Measurements from ENCODE around the gene MAP4K2.

The MAP4K2 gene

DNA sequence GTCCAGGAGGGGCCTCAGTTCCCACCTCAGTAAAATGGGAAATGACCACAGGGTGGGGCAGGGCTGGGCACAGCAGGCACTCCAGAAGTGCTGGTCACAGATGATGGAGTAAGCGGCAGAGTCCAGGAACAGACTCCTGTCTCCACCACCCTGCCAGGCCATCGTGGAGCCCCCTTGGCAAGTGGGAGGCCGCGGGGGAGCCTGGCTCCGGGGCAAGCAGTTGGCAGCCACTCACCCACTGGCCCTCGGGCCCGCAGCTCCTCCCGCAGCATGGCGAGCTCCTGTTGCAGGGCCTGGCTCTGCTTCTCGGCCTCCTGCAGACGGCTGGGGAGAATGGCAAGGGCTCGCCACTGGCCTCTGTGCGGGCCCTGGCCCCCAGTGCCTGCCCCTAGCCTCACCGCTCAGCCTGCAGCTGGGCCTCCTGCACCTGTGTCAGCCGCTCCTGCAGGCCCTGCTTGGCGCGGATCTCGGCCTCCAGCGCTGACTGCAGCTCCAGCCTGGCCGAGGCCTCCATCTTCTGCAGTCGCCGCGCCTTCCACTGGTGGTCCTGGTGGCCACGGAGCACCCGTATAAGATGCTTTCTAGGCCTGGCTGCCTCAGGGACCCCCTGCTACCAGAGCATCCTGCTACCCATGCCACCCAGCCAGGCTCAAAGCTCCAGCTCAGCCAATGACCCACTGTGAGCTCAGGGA is 31.2 kb upstream of the MAP4K2 start:
- in situ Hi-C loops (cut with HindIII; ENCODE audit: low sequenced_read_pairs), result no loop called here
- DNase-seq (ENCODE audit: low read depth), result no peak
- TF ChIP-seq, protein P1, sequence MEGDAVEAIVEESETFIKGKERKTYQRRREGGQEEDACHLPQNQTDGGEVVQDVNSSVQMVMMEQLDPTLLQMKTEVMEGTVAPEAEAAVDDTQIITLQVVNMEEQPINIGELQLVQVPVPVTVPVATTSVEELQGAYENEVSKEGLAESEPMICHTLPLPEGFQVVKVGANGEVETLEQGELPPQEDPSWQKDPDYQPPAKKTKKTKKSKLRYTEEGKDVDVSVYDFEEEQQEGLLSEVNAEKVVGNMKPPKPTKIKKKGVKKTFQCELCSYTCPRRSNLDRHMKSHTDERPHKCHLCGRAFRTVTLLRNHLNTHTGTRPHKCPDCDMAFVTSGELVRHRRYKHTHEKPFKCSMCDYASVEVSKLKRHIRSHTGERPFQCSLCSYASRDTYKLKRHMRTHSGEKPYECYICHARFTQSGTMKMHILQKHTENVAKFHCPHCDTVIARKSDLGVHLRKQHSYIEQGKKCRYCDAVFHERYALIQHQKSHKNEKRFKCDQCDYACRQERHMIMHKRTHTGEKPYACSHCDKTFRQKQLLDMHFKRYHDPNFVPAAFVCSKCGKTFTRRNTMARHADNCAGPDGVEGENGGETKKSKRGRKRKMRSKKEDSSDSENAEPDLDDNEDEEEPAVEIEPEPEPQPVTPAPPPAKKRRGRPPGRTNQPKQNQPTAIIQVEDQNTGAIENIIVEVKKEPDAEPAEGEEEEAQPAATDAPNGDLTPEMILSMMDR (IDR thresholded peaks at IDR 0.05; ENCODE audit: low read depth, low read length, missing control alignments), result no peak
- no peak overlapping the region for H3K4me3 ChIP-seq (ENCODE audit: low read depth, low read length)

DNA sequence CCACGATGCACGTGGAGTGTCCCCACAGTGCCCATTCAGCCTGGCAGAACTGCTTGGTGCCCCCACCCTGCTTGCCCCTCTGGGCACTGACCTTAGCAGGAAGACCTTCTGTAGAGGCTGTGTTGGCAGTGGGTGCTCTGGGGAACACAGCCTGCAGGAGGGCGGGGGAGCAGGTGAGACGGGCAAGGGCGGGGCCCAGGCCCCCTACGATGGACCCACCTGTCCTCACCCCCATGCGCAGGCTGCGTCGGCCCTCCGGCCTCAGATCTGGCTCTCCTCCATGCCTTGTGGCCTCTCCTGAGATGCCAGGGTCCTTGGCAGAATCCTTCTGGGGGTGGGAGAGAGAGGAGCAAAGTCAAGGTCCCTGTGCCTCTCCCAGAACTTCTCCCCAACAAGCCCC is 30.5 kb upstream of the MAP4K2 start:
- in situ Hi-C loops (cut with HindIII; ENCODE audit: low sequenced_read_pairs), result no loop called here
- TF ChIP-seq, protein P1 (IDR thresholded peaks at IDR 0.05; ENCODE audit: low read depth, low read length, missing control alignments), result no peak
- DNase-seq (ENCODE audit: low read depth), result no peak
- H3K4me3 ChIP-seq (ENCODE audit: low read depth, low read length), result no peak overlapping the region

DNA sequence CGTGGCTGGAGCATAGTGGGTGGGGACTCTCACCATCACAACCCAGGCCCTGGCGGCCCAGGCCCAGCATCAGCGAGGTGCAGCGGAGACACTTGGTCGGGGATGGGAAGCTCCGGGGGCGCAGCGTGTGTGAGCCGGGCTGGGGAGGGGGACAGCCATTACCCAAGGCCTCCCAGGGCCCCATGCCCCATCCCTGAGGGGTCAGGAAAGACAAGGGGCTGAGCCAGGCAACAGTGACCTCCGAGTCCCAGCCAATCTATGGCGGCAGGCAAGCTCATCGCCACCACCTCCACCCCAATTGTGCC is 30.1 kb upstream of the MAP4K2 start:
- in situ Hi-C loops (cut with HindIII; ENCODE audit: low sequenced_read_pairs), result no loop called here
- TF ChIP-seq, protein P1 (IDR thresholded peaks at IDR 0.05; ENCODE audit: low read depth, low read length, missing control alignments), result no peak
- DNase-seq (ENCODE audit: low read depth), result no peak
- H3K4me3 ChIP-seq (ENCODE audit: low read depth, low read length), result no peak overlapping the region

DNA sequence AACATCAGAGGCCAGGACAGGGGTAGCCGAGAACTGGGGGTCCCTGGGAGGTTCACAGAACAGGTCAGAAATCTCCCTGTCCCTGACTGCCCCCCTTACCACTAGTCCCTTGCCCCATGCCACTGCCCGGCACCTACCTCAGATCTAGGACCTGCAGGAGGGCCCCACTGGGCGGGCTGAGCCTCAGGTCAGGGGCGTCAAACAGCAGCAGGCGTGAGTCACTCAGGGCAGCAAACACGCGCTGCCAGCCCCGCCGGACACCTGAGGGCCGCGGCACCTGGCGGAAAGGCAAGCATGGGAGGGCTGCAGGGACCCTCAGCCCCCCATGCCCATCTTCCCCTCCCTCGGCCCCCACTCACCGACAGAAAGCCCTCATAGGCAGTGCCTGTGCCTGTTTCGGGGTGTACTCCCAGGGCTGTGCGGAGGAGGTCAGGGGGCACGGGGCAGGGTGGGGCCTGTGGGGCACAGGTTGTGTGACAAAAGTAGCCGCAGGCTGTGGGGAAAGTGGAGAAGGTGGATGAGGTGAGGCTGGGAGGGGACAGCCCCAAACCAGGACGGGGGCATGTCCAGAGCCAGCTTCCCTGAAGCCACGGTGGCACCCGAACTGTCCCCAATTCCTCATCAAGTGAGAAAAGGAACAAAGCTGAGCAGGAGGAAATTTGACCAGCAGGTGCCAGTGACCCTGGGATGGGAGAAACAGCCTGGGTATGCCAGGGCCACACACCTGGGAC is 29.6 kb upstream of the MAP4K2 start:
- in situ Hi-C loops (cut with HindIII; ENCODE audit: low sequenced_read_pairs), result no loop called here
- no peak for DNase-seq (ENCODE audit: low read depth)
- TF ChIP-seq, protein P1 (IDR thresholded peaks at IDR 0.05; ENCODE audit: low read depth, low read length, missing control alignments), result no peak
- H3K4me3 ChIP-seq (ENCODE audit: low read depth, low read length), result no peak overlapping the region

DNA sequence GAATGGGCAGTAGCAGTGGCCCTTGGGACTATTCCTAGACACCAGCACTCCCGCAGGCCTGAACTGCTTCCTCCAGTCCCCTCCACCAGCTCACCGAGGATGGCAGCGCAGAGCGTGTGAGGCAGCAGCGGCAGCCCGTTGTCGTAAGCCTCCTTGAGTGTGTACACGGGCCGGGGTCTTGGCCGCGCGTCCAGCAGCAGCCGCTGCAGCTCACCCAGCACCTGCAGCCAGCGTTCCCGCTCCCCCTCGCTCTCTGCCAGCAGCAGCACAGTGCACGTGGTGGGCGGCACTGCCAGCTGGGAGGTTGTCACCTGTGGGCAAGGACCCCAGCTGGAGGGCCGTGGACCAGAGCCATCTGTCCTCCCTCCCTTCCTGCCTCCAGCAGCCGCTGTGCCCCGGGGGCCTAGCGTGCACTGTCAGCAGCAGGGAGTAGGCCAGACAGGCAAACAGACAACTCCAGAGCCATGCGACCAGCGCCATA is 28.4 kb upstream of the MAP4K2 start:
- no peak overlapping the region for H3K4me3 ChIP-seq (ENCODE audit: low read depth, low read length)
- DNase-seq (ENCODE audit: low read depth), result no peak
- in situ Hi-C loops (cut with HindIII; ENCODE audit: low sequenced_read_pairs), result no loop called here
- TF ChIP-seq, protein P1 (IDR thresholded peaks at IDR 0.05; ENCODE audit: low read depth, low read length, missing control alignments), result no peak

DNA sequence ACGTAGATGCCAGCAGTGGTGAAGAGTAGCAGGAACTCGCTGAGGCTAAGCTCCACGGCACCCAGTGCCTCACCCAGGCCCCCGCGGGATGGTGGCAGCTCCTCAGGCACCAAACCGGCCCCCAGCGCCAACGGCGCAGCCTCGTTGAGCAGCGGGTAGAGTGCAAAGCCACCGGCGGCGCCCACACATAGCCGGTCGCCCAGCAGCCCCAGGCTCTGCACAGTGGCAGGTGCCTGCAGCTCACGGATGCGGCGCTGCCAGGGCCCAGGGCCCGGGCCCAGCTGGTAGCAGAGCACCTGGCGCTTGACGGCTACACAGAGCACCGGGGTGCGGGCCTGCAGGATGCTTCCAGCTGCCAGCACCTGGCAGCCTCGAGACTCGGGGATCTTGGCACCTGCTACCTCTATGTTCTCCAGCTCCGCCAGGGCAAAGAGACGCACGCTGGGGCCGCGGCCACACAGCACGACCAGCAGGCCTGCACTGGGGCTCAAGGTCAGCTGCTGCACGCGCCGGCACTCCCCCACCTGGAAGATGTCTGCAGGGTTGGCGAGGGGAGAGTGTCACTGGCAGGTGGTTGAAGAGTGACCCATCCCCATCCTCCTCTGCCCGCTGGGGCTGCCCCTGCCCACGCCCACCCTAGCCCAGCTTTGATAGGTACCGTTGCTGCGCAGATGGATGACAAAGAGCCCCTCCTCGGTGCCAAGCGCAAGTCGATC is 26.7 kb upstream of the MAP4K2 start:
- TF ChIP-seq, protein P1 (IDR thresholded peaks at IDR 0.05; ENCODE audit: low read depth, low read length, missing control alignments), result no peak
- in situ Hi-C loops (cut with HindIII; ENCODE audit: low sequenced_read_pairs), result no loop called here
- no peak for DNase-seq (ENCODE audit: low read depth)
- no peak overlapping the region for H3K4me3 ChIP-seq (ENCODE audit: low read depth, low read length)
